ENCODE results near the gene HSDL2.

- TF ChIP-seq CTCF (conservative IDR thresholded peaks at IDR 0.05) (no peak), EZH2 (IDR thresholded peaks at IDR 0.05; ENCODE audit: low read depth) (no peak)
Measured at GRCh38 chr9:112486221-112487007, 106.5 kb downstream of the HSDL2 start, which contains the start of gene KIAA1958.

Measured in PC-9 (cell line).